ENCODE data around the gene CHST4.

DNA sequence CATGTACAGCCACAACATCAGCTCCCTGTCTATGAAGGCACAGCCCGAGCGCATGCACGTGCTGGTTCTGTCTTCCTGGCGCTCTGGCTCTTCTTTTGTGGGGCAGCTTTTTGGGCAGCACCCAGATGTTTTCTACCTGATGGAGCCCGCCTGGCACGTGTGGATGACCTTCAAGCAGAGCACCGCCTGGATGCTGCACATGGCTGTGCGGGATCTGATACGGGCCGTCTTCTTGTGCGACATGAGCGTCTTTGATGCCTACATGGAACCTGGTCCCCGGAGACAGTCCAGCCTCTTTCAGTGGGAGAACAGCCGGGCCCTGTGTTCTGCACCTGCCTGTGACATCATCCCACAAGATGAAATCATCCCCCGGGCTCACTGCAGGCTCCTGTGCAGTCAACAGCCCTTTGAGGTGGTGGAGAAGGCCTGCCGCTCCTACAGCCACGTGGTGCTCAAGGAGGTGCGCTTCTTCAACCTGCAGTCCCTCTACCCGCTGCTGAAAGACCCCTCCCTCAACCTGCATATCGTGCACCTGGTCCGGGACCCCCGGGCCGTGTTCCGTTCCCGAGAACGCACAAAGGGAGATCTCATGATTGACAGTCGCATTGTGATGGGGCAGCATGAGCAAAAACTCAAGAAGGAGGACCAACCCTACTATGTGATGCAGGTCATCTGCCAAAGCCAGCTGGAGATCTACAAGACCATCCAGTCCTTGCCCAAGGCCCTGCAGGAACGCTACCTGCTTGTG lies 10.7 kb downstream of the CHST4 start:
- no peak for TF ChIP-seq CTCF (IDR thresholded peaks at IDR 0.05)
- no peak for TF ChIP-seq POLR2AphosphoS5 (IDR thresholded peaks at IDR 0.05)
- TF ChIP-seq POLR2A (IDR thresholded peaks at IDR 0.05; ENCODE audit: low read depth): no peak
- no peak for TF ChIP-seq EP300 (IDR thresholded peaks at IDR 0.05)

Data from esophagus muscularis mucosa (tissue), 4 donors.